Upper lobe of right lung (tissue), 1 donor: Measurements from ENCODE around the gene PHLPP1. TPM values are rescaled to one million over a fixed set of nuclear protein-coding genes. Genes with fewer than 3 reads are reported as not detected.

ENCODE experiments used
- ATAC-seq: fragments of 200-7000 bp; cut with Tn5 transposase; one replicate; pipeline ENCODE4 v1.9.1; 2020; ENCODE audit warnings: mild to moderate bottlenecking, moderate library complexity
- DNase-seq: peaks from one replicate; pipeline ENCODE4 v3.0.0-alpha.2; 2020
- H3K27ac ChIP-seq: fragments of 200-600 bp; one replicate; pipeline ENCODE4 v1.8.0; 2022
- H3K27me3 ChIP-seq: fragments of 200-600 bp; one replicate; pipeline ENCODE4 v1.8.0; 2022; ENCODE audit warnings: mild to moderate bottlenecking
- H3K36me3 ChIP-seq: fragments of 200-600 bp; one replicate; pipeline ENCODE4 v1.8.0; 2022
- H3K4me1 ChIP-seq: fragments of 200-600 bp; one replicate; pipeline ENCODE4 v1.8.0; 2022
- H3K4me3 ChIP-seq: fragments of 200-600 bp; one replicate; pipeline ENCODE4 v1.8.0; 2022; ENCODE audit warnings: mild to moderate bottlenecking
- H3K9me3 ChIP-seq: fragments of 200-600 bp; one replicate; pipeline ENCODE4 v1.8.0; 2022
- intact Hi-C: fragments of 100-400 bp; cut with DNase I; formaldehyde crosslinking; loops from one replicate; pipeline ENCODE4 v1.11.0; 2022
- total RNA-seq: library from RNA; stranded (reverse); fragmentation: NEBNext Ultra II Directional; extraction: Animal tissue kit (Norgen Biotek cat#: 25700); gene quantifications from one replicate; pipeline ENCODE4 v1.2.1, GENCODE V29; 2021
- TF ChIP-seq, protein P1 (sequence below): fragments of 200-600 bp; IDR thresholded peaks from one replicate; pipeline ENCODE4 v1.8.0; 2022; ENCODE audit warnings: antibody characterized with exemption
- donor health status: DM: no; HTN: yes; CAD: no; lungs with severe emphysema.

The PHLPP1 gene
- total RNA-seq, 1 donor from 2014 or later = 11.9 TPM

- intact Hi-C loops = no loop called here
- no peaks in the 10 kb centered on the region for H3K36me3 ChIP-seq
- no peak overlapping the region for H3K27ac ChIP-seq
- H3K27me3 ChIP-seq = no peaks in the 10 kb centered on the region
- TF ChIP-seq, protein P1, sequence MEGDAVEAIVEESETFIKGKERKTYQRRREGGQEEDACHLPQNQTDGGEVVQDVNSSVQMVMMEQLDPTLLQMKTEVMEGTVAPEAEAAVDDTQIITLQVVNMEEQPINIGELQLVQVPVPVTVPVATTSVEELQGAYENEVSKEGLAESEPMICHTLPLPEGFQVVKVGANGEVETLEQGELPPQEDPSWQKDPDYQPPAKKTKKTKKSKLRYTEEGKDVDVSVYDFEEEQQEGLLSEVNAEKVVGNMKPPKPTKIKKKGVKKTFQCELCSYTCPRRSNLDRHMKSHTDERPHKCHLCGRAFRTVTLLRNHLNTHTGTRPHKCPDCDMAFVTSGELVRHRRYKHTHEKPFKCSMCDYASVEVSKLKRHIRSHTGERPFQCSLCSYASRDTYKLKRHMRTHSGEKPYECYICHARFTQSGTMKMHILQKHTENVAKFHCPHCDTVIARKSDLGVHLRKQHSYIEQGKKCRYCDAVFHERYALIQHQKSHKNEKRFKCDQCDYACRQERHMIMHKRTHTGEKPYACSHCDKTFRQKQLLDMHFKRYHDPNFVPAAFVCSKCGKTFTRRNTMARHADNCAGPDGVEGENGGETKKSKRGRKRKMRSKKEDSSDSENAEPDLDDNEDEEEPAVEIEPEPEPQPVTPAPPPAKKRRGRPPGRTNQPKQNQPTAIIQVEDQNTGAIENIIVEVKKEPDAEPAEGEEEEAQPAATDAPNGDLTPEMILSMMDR = no peak
- H3K4me1 ChIP-seq = no peaks in the 10 kb centered on the region
- ATAC-seq = peak; percentile 8
- H3K9me3 ChIP-seq = no peaks in the 10 kb centered on the region
- DNase-seq = no peak
- H3K4me3 ChIP-seq = no peak overlapping the region
Observed at GRCh38 chr18:63004466-63005089, 289.2 kb downstream of the PHLPP1 start.

DNA sequence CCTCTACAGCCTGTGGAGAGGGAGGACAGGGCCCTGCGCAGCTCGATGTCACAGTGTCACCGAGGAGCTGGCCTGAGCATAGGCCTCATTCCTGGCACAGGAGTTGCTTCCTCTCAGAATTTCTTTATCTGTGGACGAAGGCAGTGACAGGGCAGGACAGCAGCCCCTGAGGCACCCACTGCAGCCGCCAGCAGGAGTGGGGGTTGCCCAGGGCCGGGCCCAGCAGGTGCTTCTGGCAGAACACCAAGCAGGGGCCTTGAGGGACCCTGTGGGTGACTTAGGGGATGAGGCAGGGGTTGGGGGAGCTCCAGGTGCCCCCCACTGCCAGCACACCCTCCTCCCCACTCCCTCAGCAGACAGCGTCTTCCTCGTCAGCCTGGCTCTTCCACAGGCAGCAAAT, 290.0 kb downstream of the PHLPP1 start:
- no peaks in the 10 kb centered on the region for H3K36me3 ChIP-seq
- no peaks in the 10 kb centered on the region for H3K27me3 ChIP-seq
- H3K27ac ChIP-seq = no peak overlapping the region
- no peaks in the 10 kb centered on the region for H3K9me3 ChIP-seq
- DNase-seq = no peak
- H3K4me1 ChIP-seq = no peaks in the 10 kb centered on the region
- intact Hi-C loops = no loop called here
- H3K4me3 ChIP-seq = no peak overlapping the region
- peak; percentile 13 for ATAC-seq
- TF ChIP-seq, protein P1 = no peak

DNA sequence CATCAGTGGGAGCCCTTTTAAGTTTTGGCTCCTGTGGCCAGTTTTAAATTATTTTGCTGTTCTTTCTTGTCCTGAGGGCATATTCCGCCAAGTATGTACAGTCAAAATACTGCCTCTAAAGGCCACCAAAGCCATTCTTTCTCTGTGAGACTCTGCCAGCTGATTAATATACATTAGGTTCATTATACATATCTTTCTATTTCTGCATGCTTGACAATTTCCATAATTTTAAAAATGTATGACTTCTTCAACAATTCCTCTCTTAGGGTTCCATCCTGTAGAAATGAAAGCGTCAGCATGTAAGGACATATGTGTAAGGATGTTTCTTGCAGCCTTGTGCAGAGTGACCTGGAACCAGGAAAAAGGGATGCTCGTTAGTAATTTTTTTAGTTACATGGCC, 291.9 kb downstream of the PHLPP1 start:
- no peak for DNase-seq
- TF ChIP-seq, protein P1 = no peak
- Histone ChIP-seq H3K4me1 (no peaks in the 10 kb centered on the region), H3K9me3 (no peaks in the 10 kb centered on the region), H3K36me3 (no peaks in the 10 kb centered on the region), H3K4me3 (no peak overlapping the region), H3K27ac (no peak overlapping the region), H3K27me3 (no peaks in the 10 kb centered on the region)
- no peak for ATAC-seq
- intact Hi-C loops = no loop called here

GRCh38 chr18:63016270-63016669, 300.9 kb downstream of the PHLPP1 start:
- no peak overlapping the region for H3K4me3 ChIP-seq
- H3K9me3 ChIP-seq = no peaks in the 10 kb centered on the region
- H3K27ac ChIP-seq = no peak overlapping the region
- no peaks in the 10 kb centered on the region for H3K36me3 ChIP-seq
- DNase-seq (no peak), ATAC-seq (peak; percentile 83)
- intact Hi-C loops = loop anchor here (5.0 kb wide), 1 partner anchor 306 kb away; no protein-coding TSS in a partner anchor
- TF ChIP-seq, protein P1 = peak; percentile 86
- H3K4me1 ChIP-seq = no peaks in the 10 kb centered on the region
- no peaks in the 10 kb centered on the region for H3K27me3 ChIP-seq

GRCh38 chr18:63017076-63017475, 301.7 kb downstream of the PHLPP1 start:
- TF ChIP-seq, protein P1 = no peak
- Histone ChIP-seq H3K27ac (no peak overlapping the region), H3K4me3 (no peak overlapping the region), H3K9me3 (no peaks in the 10 kb centered on the region), H3K27me3 (no peaks in the 10 kb centered on the region), H3K4me1 (no peaks in the 10 kb centered on the region), H3K36me3 (no peaks in the 10 kb centered on the region)
- no peak for ATAC-seq
- intact Hi-C loops = loop anchor here (5.0 kb wide), 1 partner anchor 305 kb away; no protein-coding TSS in a partner anchor
- DNase-seq = no peak
